ENCODE data around the gene SGTA.
A peak's percentile ranks its signal among the peaks of the same experiment; 100 is the strongest.
"Not testable (repeated sequence)": the region's sequence is repeated elsewhere in the genome, so short reads cannot be mapped to it uniquely, and the experiment has no call there.

SGTA gene

DNA sequence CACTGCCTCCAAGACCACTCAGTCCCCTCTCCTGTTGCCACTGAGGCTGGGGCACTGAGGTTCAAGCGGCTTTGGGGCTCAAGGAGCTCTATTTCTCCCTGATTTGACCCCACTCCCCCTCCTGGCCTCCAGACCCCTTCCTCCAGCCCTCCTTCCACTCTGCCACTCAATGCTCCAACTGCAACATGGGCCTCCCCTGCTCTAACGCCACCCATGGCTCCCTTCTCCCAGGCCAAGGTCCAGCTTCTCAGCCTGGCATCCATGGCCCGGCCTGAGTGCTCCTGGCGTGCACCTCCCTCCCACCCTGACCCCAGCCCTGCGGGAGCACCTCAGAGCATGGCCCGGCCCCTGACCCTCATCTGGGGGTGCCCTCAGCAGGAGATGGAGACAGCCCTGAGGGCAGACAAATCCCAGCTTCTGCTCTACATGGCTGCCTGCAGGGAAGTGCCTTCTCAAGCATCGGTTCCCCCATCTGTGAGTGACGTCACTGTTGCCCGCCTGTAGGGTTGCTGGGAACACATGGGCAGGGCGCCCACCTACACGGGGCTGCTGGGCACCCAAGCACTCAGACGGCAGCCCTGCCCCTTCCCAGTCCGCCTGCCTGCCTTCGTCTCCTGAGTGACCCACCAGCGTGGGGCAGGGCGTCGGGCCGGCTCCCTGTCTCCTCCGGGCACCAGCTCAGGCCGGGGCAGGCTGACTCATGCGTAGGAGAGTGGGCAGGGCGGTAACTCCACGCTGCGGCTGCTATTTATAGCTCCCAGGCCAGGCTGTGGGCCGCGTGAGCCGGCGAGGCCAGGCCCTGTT, 60.3 kb downstream of the SGTA start:
- DNase-seq, result peak; percentile 72

DNA sequence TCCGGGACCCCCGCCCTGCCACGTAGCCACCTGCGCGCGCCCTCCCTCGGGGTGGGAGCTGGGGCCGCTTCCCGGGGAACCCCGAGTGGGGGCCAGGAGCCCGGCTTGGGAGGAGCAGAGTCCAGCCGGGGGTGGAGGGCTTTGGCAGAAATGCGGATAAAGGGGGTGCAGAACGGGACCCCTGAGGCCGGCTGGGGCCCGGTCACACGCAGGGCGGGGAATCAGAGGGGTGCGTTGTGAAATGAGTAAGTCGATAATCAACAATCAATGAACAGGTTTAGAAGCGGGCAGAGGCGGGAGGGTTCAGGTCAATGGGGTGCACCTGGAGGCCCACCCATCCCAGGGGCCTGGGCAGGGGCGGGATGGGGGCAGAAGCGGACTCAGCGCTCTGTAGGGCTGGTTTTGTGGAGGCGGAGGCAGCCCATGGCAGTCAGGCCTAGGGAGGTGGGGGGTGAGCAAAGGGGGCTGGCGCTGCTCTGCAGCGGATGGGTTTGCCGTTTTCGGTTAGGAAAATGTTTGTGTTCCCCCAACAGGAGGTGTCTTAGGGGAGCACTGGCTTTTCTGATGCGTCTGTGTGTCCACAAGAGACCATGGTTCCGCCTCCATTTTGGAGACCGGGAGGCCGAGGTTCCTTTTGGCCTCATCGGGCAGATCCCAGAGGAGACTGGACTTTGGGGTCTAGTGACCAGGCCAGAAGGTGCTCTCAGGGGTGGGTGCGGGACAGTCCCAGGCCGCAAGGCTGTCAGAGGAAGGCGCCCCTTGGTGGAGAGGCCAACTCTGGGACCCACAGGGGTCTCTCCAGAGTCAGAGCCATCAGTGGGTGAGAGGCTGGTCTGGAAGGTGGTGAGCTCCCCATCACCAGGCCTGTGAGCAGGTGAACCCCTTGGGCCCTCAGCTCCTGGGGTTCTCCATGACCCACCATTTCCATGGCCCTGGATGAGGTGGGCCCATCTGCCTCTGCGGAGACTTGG, 61.2 kb downstream of the SGTA start:
- DNase-seq, result no peak

DNA sequence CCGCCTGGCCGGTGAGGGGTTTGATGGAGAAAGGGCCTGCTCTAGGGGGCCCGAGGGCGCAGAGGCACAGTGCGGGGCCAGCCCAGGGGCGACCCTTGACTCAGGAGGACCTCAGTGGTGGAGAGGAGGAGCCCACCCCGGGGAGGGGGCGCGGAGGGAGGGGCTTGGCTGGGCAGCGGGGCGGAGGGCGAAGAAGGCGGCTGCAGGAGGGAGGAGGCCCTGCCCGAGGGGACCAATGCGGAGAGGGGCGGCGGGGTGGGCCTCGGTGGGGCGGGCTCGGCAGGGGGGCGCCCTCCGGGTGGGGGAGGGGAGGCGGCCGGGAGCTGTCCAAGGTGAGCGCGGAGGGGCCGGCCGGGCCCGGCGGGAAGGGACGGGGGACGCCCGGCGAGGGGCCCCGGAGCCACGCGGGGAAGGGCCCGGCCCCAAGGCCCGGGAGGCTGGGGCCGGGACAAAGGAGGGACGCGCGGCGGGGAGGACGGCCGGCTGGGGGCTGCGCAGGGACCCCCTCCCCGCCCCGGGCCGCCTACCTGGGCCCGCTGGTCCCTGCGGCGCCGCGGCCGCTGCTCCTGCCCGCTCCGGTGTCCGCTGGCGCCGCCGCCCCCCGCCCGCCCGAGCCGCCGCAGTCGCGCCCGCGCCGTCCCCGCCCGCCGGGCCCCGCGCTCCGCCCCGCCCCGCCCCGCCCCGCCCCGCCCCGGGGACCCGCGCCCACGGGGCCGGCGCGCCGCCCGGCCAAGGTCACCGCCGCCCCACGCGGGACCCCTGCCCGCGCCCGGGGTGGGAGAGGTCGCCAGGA, 62.1 kb downstream of the SGTA start, which contains the start of gene DIRAS1:
TSS of gene DIRAS1 (minus strand) at position 596 of the 793 bp plus-strand sequence. CDS start 3,566 bp downstream, outside the sequence.
- no peak for DNase-seq

DNA sequence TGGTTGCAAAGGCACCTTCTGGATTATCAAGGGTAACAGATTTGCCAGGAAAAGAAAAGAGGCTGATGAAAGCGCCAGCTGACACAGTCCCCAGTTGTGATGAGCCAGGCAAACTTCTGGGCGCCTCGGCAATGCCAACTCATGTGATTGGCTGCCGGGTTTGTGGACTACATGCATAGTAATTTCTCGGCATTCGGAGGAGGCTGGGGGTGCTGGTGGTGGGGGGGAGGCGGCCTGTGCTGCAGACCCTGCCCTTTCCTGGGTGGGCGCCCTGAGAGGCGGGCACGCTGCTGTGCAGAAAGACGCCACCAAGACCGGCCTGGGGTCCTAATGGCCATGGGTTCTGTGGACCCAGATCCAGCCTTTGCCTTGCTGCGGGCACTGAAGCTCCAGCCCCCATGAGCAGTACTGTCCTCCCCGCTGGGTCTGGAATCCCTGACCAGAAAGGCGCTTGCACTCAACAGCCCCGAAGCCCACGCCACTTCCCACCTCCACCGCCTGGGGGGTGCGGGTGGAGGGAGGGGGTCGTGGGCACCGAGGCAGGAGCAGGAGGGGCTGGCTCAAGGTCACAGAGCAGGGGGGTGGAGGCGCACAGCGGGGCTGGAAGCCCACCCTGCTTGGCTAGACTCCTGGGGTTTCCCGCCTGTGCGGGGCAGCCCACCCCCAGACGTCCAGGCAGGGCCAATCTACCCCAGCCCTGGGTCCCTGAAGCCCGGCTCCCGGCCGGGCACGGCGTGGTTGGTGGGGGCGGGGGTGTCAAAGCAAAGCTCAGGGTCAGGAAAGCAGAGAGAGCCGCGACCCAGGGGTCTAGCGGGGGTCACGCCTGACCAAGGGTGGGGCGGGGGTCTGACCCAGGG, 62.9 kb downstream of the SGTA start:
- DNase-seq, result no peak

DNA sequence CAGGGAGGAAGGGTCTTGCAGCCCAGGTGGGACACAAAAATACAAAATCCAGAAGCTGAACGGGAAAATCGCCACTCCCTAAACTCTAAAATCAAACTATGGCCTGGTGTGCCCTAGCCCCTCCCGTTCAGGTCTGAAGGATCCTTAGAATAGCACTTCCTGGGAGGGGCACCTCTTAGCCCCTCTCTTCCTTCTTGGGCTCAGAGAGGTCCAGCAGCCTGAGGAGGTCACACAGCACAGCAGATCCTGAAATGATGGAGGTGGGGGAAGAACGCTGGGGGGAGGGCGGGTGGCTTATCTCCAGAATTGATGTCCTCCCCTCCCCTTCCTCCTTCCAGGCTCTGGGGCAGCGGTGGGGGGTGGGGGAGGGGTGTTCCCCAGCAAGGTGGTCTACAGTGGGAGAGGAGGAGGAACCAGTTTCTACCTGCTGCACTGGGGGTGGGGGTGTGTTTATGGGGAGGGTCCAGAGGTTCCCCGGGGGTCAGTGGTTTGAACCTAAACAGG, 63.8 kb downstream of the SGTA start:
- no peak for DNase-seq

DNA sequence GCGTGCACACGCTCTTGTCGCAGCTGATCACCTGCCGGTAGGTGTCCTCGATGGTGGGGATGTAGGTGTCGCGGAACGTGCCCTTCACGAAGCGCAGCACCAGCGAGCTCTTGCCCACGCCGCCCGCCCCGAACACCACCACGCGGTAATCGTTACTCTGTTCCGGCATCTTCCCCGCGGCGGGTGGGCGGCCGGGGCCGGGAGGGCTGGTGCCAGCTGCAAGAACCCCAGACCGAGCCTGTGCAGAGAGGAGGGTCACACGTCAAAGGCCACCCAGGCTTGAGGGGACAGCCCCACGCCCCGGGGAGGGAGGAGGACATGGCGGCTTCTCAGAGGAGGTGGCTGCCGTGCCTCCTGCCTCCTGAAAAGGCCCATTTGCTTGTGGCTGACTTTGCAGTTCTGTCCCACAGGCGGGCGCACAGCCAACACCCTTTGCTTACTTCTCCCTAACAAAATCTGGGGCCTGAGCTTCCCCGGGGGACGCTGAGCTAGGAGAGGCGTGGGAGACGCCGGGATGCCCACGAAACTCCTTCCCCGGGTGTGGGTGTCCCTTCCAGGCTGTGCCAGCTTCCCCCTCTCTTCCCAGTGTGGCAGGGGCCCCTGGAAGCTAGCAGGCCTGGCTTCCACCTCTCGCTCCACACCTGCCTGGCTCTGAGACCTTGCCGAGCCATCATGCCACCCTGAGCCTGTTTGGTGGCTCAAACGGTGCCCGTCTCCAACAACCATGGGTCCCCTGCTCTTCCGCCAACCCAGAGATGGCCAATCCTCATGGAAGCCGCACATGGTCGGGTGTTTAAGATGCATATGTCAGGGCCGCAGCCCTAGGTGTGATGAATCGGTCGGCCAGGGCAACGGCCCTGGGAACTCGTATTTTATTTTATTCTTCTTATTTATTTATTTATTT, 65.2 kb downstream of the SGTA start:
- no peak for DNase-seq

DNA sequence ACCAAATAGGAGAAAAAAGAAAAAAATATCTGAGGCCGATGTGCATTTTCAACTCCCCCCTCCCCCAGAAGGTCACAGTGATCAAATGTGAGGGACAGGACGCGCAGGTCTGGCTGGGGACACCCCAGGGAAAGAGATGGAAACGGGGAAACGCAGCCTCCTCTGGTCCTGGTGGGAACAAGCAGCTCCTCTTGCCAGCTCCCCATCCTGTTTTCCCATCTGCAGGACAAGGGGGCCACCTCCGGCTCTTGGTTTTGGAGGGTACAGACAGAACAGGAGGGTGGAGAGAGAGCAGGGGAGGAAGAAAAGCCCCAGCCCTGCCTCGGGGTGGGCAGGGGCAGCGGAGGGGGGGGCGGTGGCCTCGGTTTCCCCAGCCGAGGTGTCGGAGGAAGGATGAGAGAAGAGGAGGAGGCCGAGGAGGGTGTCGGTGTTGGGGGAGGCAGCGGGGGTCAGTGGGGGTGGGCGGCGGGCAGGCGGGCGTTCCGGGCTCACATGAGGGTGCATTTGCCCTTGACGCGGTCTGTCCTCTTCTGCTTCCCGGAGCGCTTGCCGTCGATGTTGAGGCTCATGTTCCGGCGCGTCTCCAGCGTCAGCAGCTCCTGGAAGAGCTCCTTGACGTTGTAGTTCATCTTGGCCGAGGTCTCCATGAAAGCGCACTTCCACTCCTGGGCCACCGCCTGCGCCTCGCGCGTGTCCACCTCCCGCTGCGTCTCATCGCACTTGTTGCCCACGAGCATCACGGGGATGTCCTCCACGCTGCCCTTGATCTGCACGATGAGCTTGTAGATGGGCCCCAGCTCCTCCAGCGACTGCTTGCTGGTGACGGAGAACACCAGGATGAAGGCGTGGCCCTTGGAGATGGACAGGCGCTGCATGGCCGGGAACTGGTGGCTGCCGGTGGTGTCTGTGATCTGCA, 66.1 kb downstream of the SGTA start:
- no peak for DNase-seq

DNA sequence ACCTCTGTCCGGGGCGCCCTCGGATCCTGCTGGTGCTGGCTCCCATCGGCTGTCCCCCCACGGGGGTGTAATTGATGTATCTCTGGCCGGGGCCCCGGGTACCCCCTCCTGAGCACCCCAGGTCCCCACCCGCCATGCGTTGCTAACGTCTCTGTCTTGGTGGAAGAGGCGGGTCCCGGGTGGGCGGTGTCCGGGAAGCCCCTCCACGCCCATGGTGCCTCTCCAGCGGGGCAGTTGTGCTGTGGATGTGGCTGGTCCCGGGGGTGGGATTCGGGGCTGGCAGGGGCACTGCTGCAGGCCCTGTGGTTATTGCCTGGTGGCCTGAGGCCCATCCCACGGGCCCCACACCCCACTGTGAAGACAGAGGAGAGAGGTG, 66.8 kb downstream of the SGTA start:
- no peak for DNase-seq

DNA sequence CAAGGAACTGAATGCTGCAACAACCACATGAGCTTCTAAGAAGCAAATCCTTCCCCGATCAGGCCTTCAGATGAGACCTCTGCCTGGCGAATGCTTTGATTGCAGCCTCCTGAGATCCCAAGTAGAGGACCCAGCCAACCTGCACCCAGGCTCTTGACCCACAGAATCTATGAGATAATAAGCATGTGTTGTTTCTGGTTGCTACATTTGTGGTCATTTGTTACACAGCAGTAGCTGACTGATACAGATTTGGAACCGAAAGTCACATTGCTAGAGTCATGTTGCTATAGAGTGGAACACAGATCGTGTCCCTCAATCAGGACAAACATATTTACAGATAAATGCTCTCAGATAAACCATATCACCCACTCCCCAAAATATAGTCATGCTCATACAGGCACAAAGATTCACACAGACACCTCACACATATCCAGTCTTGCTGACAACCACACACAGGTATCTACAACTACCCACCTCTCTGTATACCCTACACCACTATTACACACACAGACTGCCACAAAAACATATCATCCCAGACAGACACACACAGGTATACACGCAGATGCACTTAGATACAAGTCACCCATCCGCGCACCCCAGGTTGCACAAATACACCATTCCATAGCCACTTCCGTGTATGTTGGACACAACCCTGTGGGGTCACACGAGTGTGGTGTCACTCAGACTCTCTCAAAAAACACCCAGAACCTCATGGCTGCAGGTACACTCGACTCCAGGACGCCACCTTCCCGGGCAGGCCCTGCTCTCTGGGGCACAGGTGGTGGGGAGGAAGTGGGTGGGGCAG, 67.4 kb downstream of the SGTA start:
- no peak for DNase-seq

DNA sequence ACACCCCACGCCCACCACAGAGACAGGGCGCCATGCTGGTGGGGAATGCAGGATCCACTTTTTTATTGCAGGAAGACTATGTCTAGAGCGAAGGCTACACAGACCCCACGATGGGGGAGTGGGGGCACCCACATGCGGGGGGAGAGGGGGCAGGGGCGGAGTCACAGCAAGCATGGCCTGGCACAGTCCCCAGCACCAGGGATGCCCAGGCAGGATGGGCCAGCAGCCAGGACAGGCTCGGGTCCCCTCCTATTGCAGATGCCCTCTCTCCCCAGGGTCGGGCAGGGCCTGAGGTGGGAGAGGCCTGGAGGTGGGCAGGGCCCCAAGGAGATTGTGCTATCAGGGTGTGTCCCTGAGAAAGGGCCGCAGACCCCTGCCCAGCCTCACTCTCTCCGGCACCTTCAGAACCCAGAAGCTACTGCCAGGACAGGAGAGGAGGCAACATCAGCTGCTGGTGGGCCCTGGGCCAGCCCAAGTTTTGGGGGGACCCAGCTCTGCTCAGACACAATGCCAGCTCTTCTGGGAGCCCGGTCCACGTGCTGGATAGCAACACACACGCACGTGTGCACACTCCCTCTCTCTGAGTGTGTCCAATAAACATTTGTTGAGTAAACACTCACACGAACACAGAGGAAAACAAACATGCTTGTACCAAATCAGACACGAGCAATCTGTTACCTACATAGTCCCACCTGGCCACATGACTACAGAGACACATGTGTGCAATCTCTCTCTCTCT, 68.4 kb downstream of the SGTA start:
- no peak for DNase-seq

DNA sequence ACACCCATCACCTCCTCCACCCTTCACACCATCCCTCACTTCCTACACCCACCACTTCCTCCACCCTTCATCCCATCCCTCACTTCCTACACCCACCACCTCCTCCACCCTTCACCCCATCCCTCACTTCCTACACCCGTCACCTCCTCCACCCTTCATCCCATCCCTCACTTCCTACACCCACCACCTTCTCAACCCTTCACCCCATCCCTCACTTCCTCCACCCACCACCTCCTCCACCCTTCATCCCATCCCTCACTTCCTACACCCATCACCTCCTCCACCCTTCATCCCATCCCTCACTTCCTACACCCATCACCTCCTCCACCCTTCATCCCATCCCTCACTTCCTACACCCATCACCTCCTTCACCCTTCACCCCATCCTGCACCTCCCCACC, 69.0 kb downstream of the SGTA start:
- not testable (repeated sequence) for DNase-seq

DNA sequence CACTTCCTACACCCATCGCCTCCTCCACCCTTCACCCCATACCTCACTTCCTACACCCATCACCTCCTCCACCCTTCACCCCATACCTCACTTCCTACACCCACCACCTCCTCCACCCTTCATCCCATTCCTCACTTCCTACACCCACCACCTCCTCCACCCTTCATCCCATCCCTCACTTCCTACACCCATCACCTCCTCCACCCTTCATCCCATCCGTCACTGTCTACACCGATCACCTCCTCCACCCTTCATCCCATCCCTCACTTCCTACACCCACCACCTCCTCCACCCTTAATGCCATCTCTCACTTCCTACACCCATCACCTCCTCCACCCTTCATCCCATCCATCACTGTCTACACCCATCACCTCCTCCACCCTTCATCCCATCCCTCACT, 69.9 kb downstream of the SGTA start:
- DNase-seq, result not testable (repeated sequence)

DNA sequence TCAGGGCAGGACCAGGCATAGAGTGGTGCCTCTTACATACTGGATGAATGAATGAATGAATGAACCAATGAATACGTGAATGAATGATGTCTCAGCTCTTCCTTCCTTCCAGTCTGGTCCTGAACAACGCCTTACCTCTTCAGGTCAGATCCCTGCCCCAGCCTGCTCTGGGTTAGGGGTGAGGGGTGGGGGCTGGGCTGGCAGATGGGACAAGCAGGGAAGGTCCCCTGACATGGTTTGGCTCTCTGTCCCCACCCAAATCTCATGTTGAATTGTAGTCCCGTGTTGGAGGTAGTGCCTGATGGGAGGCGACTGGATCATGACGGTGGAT, 71.2 kb downstream of the SGTA start:
- DNase-seq, result no peak

DNA sequence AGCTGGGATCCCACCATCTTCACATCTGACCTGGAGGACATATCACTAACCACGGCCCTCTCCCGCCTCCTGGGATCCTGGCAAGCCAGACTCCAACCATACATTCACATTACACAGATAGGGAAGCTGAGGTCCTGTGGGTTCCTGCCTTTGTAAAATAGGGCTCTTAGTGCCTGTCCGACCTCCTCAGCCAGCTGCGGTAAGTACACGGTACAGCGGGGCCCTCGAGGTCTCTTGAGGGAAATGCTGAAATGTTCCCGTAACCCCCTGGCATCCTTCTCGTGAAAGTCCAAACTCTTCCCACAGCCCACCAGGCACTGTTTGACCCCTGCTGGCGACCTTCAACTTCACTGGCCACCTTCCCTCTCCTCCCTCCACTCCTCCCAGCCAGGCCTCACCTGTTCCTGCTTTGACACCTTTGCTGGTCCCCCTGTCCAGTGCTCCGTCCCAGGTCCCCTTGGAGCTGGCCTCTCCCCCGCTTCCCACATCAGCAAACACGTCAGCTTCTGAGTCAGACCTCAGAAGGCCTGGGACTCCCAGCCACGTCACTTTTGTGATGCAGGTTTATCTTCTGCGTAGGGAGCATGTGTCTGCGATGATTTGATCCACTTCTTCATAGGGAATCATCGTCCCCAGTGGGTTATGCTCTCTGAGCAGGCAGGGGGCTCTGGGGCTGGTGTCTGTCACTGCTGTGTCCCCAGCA, 71.8 kb downstream of the SGTA start:
- DNase-seq, result no peak

DNA sequence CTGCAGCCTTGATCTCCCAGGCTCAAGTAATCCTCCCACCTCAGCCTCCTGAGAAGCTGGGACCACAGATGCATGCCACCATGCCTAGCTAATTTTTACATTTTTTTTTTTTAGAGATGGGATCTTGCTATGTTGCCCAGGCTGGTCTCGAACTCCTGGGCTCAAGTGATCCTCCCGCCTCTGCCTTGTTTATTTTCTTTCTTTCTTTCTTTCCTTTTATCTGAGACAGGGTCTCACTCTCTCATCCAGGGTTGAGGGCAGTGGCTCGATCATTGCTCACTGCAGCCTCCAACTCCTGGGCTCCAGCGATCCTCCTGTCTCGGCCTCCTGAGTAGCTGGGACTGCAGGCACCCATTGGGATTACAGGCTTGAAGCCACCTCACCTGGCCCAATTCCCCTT, 76.8 kb downstream of the SGTA start:
- no peak for DNase-seq

Data from amniotic stem cell (primary cell).